ENCODE results near the gene NOL12.
A peak's percentile ranks its signal among the peaks of the same experiment; 100 is the strongest.
"Not testable (repeated sequence)": the region's sequence is repeated elsewhere in the genome, so short reads cannot be mapped to it uniquely, and the experiment has no call there.

Gene NOL12

DNA sequence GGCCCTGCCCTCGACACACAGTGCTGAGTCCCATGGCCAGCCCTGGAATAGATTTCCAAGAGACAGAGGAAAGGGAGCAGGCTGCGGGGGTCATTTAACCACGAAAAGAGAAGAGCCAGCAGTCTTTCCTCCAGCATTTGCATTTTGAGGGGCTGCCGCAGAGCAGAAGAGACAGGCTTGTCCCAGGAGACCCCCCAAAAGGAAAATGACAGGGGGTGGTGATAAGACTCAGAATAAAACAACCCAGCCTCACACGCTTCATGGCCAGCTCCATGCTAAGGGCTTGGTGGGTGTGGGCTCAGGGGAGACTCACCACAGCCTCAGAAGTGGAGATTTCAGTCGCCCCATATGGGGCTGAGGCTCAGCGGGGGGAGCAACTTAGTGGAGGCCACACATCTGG lies 27.6 kb downstream of the NOL12 start:
- no peak for DNase-seq (ENCODE audit: low spot score)

DNA sequence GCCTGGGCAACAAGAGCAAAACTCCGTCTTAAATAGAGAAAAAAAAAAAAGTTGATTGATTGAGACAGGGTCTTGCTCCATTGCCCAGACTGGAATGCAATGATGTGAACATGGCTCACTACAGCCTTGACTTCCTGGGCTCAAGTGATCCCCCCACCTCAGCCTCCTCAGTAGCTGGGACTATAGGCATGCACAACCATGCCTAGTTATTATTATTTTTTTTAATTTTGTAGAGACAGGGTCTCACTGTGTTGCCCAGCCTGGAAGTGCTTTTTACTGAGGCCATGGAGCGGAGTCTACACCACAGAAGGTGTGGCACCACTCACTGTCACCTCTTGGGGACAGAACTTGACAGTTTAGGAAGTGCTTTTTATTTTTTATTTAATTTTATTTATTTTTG lies 28.5 kb downstream of the NOL12 start:
- DNase-seq (ENCODE audit: low spot score), result no peak

DNA sequence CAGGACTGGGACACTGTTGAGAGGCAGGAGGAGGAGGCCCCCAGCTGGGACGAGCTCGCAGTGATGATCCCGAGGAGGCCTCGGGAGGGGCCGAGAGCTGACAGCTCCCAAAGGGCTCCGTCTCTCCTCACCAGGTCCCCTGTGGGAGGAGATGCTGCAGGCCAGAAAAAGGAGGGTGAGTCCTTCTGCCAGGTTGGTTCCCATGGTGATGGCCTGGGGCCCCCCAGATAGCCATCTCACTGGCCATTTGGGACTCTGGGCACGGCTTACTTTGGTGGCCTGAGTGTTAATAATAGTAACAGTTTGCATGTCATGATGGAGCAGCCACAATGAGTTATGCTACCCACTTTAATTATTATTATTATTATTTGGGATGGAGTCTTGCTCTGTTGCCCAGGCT lies 29.6 kb downstream of the NOL12 start:
- DNase-seq (ENCODE audit: low spot score), result no peak

DNA sequence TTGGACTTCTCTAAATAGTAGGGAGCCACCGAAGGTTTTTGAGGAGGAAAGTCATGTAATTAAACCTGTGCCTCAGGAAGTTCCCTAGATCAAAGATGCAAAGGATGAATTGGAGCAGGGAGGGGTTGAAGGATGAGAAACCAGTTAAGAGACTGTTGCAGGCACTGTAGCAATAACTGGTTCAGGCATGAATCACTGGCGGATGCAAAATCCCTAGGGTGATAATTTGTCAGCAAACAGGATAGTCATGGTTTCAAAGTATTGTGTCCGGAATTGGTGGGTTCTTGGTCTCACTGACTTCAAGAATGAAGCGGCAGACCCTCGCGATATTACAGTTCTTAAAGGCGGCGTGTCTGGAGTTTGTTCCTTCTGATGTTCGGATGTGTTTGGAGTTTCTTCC lies 30.6 kb downstream of the NOL12 start:
- no peak for DNase-seq (ENCODE audit: low spot score)

DNA sequence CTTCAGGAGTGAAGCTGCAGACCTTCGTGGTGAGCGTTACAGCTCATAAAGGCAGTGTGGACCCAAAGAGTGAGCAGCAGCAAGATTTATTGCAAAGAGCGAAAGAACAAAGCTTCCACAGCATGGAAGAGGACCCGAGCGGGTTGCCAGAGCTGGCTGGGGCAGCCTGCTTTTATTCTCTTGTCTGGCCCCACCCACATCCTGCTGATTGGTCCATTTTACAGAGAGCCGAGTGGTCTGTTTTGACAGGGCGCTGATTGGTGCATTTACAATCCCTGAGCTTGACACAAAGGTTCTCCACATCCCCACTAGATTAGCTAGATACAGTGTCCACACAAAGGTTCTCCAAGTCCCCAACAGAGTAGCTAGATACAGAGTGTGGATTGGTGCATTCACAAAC lies 31.1 kb downstream of the NOL12 start:
- not testable (repeated sequence) for DNase-seq (ENCODE audit: low spot score)

DNA sequence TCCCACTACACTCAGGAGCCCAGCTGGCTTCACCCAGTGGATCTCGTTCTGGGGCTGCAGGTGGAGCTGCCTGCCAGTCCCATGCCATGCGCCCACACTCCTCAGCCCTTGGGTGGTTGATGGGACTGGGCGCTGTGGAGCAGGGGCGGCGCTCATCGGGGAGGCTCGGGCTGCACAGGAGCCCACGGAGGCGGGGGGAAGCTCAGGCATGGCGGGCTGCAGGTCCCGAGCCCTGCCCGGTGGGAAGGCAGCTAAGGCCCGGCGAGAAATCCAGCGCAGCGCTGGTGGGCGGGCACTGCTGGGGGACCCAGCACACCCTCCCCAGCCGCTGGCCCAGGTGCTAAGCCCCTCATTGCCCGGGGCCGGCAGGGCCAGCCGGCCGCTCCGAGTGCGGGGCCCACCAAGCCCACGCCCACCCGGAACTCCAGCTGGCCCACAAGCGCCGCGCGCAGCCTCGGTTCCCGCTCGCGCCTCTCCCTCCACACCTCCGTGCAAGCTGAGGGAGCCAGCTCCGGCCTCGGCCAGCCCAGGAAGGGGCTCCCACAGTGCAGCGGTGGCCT lies 31.7 kb downstream of the NOL12 start:
- not testable (repeated sequence) for DNase-seq (ENCODE audit: low spot score)

DNA sequence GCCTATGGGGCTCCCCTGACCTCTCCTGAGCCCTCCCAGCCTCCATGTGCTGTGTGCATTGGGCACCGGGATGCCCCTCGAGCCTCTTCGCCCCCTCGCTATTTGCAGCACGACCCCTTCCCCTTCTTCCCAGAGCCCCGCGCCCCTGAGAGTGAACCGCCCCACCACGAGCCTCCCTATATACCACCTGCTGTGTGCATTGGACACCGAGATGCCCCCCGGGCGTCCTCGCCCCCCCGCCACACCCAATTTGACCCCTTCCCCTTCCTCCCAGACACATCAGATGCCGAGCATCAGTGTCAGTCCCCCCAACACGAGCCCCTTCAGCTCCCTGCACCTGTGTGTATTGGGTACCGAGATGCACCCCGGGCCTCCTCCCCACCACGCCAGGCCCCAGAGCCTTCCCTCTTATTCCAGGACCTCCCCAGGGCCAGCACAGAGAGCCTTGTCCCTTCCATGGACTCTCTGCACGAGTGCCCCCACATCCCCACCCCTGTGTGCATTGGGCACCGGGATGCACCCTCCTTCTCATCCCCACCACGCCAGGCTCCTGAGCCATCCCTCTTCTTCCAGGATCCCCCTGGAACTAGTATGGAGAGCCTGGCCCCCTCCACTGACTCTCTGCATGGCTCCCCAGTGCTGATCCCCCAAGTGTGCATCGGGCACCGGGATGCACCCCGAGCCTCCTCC lies 39.6 kb downstream of the NOL12 start:
- DNase-seq (ENCODE audit: low spot score), result no peak

DNA sequence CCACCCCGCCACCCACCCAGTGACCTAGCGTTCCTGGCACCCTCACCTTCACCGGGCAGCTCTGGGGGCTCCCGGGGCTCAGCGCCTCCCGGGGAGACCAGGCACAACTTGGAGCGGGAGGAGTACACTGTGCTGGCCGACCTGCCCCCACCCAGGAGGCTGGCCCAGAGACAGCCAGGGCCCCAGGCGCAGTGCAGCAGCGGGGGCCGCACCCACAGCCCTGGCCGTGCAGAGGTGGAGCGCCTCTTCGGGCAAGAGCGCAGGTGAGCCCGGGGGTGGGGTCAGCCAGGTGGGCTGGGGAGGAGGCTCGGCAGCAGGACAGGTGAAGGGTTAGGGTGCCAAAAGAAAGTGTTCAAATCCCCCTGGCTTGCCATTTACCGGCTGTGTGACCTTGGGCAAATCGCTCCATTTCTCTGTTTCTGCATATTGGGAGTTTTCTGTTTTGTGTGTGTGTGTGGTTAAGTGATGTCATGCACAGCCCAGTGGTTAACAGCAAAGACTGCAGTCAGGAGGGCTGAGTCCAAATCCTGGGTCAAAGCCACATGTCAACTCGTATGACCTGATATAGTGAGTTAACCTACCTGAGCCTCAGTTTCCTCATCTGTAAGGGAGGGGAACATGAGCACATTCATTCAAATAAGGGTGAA lies 40.2 kb downstream of the NOL12 start:
- no peak for DNase-seq (ENCODE audit: low spot score)

DNA sequence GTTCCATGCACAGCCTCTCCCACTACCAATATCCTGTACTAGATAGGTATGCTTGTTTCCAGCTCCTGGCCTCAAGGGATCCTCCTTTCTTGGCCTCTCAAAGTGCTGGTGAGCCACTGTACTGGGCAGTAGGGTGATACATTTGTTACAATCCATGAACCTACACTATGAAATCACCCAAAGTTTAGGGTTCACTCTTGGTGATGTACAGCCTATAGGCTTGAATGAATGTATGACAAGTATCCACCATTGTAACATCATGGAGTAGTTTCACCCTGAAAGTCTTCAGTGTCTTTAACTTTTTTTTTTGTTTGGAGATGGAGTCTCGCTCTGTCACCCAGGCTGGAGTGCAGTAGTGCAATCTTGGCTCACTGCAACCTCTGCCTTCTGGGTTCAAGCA lies 42.5 kb downstream of the NOL12 start:
- no peak for DNase-seq (ENCODE audit: low spot score)

DNA sequence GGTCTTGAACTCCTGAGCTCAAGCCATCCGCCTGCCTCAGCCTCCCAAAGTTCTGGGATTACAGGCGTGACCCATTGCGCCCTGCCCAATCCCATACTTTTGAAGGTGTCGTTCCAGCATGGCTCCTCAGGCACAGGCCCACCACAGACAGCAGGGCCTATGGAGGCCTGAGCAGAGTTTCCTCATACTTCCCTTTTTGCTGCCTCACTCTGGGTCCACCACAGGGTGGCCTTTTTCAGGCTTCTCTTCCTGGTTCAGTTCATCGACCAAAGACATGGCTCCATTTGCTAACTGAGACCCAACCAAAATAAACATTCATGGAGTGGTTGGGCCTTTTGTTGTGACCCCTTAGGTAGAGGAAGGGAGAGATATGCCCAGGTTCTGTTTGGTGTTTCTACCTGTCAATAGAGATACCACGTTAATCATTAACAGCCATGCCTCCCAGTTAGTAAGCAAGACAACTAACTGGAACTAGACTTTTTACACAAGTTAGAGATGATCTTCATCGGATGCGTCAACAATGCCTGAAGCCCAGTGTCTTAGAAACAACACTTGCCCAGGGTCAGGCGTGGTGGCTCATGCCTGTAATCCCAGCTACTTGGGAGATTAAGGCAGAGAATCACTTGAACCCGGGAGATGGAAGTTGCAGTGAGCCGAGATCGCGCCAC lies 45.8 kb downstream of the NOL12 start:
- DNase-seq (ENCODE audit: low spot score), result no peak

DNA sequence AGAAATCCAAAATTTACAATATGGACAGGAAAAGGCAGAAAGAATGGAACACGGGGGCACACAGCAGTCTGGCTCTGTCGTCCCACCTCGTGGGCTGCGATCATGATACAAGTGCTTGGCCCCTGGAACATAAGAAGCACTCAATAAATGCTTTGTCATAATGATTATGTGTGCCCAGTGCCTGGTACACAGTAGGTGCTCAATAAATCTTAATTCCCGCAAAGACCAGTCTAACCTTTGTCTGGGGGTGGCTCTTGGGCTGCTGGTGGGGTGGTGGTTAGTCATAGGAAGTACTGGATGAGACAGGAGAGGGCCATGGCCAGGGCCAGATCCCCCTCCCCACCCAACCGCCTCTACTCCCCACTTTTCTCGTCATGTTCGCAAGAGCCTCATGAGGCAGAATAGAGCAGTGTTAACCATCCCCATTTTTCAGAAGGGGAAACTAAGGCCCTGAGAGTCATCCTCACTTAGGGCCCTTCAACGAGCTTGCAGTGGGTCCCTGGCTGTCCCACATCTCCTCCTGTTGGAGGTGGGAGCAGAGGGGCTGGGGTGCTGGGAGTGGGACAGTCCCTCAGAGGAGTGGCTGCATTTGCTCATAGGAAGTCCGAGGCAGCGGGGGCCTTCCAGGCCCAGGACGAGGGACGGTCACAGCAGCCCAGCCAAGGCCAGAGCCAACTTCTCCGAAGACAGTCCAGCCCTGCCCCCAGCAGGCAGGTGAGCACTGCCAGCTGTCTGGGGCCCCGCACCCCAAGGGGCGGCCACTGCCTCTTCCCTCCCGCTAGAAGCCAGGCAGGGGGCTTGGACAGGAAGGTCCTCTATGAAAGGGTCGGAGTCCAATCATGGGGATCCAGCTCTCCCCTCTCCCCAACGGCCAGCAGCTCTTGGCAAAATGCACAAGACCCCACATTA lies 46.8 kb downstream of the NOL12 start:
- DNase-seq (ENCODE audit: low spot score), result no peak

DNA sequence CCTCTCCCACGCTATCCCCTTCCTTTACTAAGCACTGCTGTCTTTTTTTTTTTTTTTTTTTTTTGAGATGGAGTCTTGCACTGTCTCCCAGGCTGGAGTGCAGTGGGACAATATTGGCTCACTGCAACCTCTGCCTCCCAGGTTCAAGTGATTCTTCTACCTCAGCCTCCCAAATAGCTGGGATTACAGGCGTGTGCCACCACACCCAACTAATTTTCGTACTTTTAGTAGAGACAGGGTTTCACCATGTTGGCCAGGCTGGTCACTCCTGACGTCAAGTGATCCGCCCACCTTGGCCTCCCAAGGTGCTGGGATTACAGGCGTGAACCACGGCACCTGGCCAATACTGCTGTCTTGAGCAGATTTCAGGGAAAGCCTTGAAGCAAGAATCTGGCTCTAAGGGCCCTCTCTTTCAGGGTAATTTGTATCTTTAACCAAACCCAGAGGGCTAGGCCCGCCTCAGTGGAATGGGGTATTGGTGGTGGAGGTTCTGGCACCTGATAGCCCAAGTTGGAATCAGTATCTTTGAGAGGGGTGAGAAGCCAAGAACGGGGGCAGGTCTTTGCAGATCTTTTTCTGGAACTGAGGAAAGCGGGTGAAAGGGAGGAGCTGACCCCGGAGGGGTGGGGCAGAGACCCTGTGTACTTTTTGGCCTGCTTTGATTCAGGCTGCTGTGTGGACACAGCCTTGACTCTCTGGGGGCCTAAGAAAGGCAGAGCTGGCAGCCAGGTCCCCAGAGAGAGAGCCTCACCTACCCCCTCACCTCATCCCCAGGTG lies 47.7 kb downstream of the NOL12 start:
- no peak for DNase-seq (ENCODE audit: low spot score)

DNA sequence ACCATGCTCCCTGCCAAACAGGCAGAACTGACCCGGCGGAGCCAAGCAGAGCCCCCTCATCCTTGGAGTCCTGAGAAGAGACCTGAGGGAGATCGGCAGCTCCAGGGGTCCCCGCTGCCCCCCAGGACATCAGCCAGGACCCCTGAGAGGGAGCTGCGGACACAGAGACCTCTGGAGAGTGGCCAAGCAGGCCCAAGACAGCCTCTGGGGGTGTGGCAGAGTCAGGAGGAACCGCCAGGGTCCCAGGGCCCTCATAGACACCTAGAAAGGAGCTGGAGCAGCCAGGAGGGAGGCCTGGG lies 48.2 kb downstream of the NOL12 start:
- no peak for DNase-seq (ENCODE audit: low spot score)

DNA sequence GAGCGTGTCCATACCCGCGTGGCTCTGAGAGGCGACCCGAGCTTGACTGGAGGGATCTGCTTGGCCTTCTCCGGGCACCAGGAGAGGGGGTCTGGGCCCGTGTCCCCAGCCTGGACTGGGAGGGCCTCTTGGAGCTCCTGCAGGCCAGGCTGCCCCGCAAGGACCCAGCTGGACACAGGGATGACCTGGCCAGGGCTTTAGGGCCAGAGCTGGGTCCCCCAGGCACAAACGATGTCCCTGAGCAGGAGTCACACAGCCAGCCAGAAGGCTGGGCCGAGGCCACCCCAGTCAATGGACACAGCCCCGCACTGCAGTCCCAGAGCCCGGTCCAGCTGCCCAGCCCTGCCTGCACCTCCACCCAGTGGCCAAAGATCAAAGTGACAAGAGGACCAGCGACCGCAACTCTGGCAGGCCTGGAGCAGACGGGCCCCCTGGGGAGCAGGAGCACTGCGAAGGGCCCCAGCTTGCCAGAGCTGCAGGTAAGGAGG lies 48.9 kb downstream of the NOL12 start:
- DNase-seq (ENCODE audit: low spot score), result peak; percentile 70

DNA sequence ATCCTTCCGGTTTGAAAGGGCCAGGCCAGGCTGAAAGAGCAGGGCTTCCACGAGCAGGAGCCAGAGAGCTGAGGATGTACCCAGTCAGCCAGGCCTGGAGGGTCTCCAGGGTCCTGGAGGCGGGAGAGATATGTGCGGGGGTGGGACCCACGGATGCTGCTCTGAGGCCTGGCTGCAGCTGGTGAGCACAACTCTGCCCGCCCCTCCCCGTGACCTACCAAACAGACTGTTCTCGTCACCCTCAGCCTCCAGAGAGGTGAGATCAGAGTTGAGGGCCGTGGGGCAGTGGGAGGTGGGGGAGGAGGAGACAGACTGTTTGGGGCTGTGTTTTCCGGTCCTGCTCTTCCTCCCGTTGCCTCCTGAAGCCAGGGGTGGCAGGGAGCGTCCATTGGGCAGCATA lies 52.9 kb downstream of the NOL12 start:
- peak; percentile 47 for DNase-seq (ENCODE audit: low spot score)

DNA sequence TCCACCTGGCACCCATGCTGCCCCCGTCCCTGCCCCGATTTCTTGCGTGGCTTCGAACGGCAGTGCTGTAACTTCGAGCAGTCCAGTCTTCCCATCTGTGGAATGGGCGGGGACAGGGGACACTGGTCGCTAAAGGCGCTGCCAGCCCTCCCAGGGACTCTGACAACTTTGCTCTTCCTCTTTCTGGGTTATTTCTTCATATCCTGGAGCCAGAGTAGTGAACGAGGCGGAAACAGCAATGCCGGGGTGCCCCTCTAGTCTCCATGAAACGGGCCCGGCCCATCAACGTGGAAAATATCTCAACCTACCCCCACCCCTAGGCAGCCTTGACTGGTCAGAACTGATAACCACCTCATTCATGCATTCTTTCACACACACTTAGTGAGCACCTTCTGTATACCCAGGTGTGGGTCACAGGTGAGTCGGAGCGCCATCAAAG lies 53.5 kb downstream of the NOL12 start:
- no peak for DNase-seq (ENCODE audit: low spot score)

DNA sequence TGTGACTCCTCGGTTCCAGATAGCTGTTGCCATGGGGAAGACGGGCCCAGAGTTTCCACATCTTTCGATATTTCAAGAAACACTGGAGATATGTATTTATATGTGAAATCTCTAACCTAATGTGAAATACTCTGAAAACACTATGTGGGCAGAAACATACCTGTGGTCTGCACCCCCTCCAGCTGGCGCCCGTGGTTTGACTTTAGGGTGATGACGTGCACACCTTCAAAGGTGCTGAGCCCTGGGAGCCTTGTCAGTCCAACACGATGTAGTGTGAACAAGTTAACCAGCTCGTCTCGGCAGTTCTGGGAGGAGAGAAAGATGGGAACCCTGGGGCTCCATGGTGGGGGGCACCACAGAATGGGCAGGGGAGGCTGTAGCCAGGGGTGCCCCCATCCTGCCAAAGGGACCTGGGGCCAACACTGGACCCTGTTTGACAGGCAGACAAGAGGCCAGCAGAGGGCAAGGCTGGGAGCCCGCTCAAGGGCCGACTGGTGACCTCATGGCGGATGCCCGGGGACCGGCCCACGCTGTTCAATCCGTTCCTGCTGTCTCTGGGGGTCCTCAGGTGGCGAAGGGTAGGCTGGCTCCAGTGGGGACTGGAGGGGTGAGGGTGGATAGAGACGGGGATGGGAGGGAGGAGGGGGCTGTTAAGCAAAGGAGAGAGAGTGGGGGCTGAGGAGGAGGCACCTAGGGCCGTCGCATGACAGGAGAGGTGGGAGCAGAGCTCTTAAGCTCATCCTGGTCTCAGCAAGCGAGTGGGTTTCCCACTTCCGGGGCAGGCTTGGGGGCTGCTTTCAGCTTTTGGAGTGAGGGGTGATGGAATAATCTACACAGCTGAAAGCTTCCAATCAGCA lies 54.5 kb downstream of the NOL12 start:
- DNase-seq (ENCODE audit: low spot score), result no peak

DNA sequence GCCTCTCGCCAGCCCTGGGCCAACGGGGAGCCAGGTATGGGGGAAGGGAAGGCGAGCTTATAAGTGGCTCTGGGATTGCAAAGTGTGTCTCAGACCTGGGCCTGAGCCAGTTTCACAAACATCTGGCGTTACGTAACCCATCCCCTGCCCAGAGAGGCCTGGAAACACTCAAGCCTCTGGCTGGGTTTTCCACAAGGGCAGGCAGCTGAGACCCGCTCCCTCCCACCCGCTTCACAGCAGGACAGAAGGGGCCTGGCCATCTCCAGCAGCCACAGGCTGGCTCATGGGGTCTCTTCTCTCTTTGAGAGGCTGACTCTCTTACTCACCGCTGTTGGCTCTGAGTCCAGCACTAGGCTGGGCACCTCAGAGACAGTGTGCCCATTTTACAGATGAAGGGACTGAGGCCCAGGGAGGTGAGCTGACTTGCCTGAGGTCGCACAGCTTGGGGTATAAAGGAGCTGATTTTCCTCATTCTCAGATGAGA lies 55.2 kb downstream of the NOL12 start:
- peak; percentile 98 for DNase-seq (ENCODE audit: low spot score)

DNA sequence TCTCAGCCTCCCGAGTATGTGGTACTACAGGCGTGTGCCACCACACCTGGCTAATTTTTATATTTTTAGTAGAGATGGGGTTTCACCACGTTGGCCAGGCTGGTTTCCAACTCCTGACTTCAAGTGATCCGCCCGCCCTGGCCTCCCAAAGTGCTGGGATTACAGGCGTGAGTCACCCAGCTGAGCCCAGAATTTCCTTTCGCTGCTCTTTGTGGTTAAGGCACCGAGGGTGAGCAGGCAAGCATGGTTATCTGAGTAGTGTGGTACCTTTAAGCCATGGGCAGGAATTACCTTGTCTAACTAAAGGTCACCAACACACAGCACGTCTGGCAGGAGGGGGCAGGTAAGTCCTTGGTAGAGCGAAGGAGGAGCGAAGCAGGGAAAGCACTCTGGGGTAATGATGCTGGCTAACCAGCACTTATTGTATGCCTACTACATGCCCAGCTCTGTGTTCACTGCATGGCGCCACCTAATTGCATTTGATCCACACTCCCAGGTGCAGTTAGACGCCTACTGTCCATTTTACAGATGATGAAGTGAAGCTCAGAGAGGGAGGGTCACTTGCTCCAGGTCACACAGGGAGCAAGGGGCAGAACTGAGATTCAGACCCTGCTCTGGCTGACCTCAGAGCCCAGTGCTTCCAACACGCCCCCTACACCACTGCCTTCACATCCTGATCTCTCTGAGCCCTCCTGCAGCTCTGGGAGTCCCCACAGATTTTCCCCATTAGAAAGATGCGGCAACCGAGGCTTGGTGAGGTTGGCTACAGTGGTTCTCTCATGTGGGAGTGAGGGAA lies 56.4 kb downstream of the NOL12 start:
- DNase-seq (ENCODE audit: low spot score), result no peak

All from SK-N-DZ (cell line).